Measurements from ENCODE around the gene RHOXF1. TPM values are rescaled to one million over a fixed set of nuclear protein-coding genes. Genes with fewer than 3 reads are reported as not detected.
"Not testable (repeated sequence)": the region's sequence is repeated elsewhere in the genome, so short reads cannot be mapped to it uniquely, and the experiment has no call there.

The RHOXF1 gene
- not detected for polyA plus RNA-seq (ENCODE audit: insufficient read length)

DNA sequence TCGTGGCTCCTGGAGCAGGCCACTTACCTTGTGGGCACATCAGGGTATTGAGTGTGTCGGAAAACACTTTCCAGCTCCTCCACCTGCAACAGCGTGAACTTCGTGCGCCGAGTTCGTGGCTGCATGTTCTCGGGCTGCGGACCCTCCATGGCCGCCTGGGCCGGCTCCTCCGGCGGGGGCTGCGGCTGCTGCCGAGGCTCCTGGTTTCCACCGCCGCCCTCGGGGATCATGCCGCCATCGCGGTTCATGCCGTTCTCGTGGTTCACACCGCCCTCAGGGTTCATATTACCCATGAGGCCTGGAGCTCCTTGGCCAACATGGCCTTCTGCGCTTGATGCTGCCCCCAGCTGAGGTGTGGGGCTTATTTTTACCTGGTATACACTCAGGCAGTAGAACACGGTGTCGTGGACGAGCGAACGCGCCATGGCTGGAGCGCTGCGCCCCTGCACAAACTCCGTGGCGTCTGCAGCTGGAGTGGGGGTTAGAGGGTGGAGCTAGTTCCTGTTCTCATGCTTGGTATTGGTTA, at the start of gene RHOXF1:
Gene RHOXF1 (minus strand): TSS at position 476 of the 526 bp plus-strand sequence. CDS start 51 bp downstream, at position 425.
- no peak for DNase-seq (ENCODE audit: low read depth)

GRCh38 chrX:120159086-120159485, 43.4 kb upstream of the RHOXF1 start:
- DNase-seq (ENCODE audit: low read depth), result not testable (repeated sequence)

- not testable (repeated sequence) for DNase-seq (ENCODE audit: low read depth)
Measured at GRCh38 chrX:120158313-120158712, 42.6 kb upstream of the RHOXF1 start, which contains the start of gene RHOXF2. TSS of gene RHOXF2 (plus strand) at chrX:120158613. CDS start at chrX:120158751, 138 bp downstream.

DNA sequence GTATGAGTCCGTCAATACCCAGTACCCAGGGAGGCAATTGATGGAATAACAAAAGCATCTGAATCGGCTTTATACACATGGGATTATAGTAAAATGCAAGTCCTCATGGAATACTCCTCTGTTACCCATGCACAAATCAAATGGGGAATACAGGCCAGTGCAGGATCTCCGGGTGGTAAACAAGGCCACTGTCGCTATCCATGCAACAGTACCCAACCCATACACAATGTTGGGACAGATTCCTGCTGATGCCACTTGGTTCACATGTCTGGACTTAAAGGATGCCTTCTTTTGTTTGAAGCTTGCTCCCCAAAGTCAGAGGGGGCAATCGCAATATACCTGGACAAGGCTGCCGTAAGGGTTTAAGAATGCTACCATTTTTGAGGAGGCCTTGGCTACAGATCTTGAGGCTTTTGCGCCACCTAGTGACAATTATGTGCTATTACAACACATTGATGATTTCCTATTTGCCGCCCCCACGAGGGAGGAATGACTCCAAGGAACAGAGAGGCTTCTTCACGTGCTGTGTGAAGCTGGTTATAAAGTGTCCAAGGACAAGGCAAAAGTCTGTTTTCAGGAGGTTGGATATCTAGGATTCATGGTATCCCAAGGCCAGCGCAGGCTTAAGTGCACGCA, 34.5 kb upstream of the RHOXF1 start:
- not testable (repeated sequence) for DNase-seq (ENCODE audit: low read depth)

DNA sequence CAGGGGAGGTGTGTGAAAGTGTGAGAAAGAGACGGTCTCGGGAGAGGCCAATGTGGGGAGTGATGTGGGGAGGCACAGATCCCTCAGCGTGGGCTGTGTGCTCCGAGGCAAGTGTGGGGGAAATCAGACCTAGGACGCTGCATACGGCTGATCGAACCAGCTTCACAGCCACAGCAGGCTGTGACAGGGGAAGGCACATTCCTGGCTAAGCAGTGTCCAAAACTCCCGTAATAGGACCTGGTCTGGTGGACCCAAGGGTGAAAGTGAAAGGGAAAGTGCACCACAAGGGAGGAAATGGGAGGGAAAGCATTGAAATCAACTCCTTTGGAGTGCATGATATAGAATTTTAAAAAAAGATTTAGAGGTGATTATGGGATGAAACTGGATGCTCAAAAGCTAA, 31.8 kb upstream of the RHOXF1 start:
- no peak for DNase-seq (ENCODE audit: low read depth)

DNA sequence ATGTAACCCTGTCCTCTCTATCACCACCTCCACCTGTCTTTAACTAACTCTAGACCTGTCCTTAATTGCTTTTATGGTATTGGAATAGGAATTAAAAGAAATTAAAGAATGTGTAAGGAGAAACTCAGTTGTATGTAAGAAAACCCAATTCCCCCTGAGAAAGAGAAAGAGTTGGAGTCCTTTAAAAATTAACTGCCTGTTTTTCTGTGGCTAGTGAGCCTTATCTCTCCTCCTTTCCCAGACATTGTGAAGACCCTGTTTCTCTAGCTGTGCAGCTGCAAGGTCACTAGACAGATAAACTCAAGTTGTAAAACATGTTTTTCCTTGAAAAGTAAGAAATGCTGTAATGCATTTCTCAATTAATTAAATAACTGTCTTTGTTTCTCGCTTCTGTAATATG, 30.6 kb upstream of the RHOXF1 start:
- not testable (repeated sequence) for DNase-seq (ENCODE audit: low read depth)

- DNase-seq (ENCODE audit: low read depth), result no peak
Measured at GRCh38 chrX:120145295-120145925, 29.7 kb upstream of the RHOXF1 start.

- DNase-seq (ENCODE audit: low read depth), result no peak
Measured at GRCh38 chrX:120144178-120144844, 28.6 kb upstream of the RHOXF1 start.

DNA sequence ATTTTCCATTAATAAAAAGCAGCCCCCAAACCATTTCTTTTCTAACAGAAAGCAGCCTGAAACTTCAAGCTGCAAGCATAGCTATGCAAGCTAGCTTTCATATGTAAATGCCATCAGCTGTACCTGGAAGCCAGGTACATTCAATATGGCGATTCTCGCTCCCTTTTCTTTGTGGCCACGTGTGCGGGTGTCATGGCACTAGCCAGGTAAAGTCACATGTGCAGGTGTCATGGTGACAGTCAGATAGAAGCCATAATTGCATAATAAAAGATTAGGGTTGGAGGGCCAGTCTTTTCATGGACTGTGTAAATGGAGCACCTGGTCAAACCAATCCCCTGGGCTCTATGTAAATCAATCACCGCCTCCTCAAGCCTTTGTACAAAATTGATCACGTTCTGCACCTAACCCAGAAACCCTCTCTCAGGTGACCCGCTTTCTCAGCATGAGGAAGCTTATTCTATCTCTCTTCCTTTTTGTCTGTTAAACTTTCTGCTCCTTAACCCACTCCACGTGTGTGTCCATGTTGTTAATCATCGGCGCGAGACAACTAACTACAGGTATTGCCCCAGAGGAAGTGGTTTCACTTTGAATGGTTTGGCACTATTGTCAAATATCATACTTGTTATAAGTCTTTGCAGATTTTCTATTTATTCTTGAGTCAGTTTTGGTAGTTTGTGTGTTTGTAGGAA, 24.7 kb upstream of the RHOXF1 start:
- no peak for DNase-seq (ENCODE audit: low read depth)

DNA sequence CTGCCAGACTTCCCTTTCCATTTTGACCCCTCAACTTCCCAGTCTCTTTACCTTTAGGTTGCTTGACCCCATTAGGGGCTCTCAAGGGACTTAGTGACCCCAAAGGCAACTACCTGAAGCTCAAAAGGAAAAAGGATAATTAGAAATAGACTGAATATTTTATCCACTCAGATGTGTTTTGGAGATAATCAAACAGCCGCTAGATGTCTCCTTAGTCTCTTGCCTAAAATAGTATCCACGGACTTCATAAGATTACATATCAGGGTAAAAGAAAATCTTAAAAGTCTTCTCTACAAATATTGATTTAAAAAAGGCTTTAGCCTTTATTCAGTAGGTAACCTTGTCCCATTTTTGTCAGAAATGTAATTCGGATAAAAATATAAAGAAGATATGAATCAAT, 21.7 kb upstream of the RHOXF1 start:
- no peak for DNase-seq (ENCODE audit: low read depth)

DNA sequence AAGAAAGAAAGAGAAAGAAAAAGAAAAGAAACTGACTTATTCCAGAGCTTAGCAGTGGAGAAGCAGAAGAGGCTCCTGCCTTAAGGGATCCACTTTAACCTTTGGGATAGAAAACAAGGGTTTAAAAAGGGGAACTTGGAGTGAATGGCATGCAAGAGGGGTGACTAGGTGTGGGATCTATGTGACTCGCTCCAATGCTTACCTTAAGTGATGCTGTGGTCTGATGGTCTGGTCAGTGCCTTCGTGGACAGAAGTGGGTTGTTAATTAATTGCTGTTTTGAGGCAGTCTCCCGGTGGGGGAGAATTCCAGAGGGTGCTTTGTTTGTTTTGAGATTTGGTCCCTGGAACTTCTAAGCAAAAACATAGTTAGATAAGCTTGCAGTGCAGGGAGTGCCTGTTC, 21.1 kb upstream of the RHOXF1 start:
- DNase-seq (ENCODE audit: low read depth), result no peak

DNA sequence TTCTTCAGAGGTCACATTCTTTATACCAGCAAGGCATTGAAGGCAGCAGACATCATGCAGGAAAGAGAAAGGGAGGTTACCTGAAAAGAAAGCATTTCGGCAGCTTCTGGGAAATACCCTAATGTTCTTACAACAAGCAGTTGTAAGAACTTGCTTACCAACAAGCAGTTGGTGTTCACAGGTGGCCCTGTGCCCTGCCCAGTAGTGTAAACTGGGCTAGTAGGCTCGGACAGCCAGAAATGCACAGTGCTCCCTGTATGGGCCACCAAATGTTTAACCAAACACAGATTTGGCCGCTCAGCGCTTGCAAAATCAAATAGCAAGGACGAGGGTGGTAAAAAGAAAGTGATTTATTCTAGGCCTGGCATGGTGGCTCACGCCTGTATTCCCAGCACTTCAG, 20.4 kb upstream of the RHOXF1 start:
- no peak for DNase-seq (ENCODE audit: low read depth)

GRCh38 chrX:120128306-120128846, 12.7 kb upstream of the RHOXF1 start:
- not testable (repeated sequence) for DNase-seq (ENCODE audit: low read depth)

- no peak for DNase-seq (ENCODE audit: low read depth)
Measured at GRCh38 chrX:120125444-120125843, 9.7 kb upstream of the RHOXF1 start.

- no peak for DNase-seq (ENCODE audit: low read depth)
Measured at GRCh38 chrX:120120223-120120622, 4.5 kb upstream of the RHOXF1 start.

GRCh38 chrX:120111611-120112010, 4.1 kb downstream of the RHOXF1 start:
- DNase-seq (ENCODE audit: low read depth), result no peak

- no peak for DNase-seq (ENCODE audit: low read depth)
Measured at GRCh38 chrX:120109378-120109777, 6.3 kb downstream of the RHOXF1 start.

GRCh38 chrX:120104707-120105106, 11.0 kb downstream of the RHOXF1 start:
- not testable (repeated sequence) for DNase-seq (ENCODE audit: low read depth)

DNA sequence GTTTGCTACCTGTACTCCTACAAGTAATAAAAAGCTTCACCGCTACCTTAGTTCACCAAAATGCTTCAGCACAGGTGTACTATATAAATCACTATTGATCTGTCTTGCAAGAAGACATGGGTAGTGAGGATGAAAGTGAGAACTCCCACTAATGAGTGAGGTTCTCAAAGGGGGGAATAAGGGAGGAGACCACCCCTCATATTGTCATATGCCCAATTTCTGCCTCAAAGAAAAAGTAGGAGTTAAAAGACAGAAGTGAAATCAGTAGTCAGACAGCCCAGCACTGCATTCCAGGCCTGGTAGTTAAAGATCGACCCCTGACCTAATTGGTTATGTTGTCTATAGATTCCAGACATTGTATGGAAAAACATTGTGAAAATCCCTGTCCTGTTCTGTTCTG, 14.7 kb downstream of the RHOXF1 start:
- DNase-seq (ENCODE audit: low read depth), result not testable (repeated sequence)

DNA sequence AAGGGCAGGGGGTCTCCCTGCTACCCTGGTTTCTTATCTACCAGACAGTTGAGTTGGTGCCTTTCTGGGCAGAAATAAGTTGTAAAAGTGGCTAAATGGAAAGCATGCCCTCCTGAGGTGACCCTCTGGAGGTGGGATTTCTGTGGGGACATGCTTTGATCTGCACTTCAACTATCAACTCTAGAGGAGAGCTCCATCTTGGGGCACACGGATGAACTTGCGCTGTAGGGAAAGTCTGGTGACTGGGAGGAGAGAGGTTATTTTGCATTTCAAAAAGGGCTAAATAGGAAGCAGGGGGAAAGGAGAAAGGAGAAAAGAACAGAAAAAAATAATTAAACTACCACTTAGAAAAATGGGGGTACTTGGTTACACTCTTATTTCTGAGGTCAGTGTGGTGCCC, 25.5 kb downstream of the RHOXF1 start:
- DNase-seq (ENCODE audit: low read depth), result no peak

DNA sequence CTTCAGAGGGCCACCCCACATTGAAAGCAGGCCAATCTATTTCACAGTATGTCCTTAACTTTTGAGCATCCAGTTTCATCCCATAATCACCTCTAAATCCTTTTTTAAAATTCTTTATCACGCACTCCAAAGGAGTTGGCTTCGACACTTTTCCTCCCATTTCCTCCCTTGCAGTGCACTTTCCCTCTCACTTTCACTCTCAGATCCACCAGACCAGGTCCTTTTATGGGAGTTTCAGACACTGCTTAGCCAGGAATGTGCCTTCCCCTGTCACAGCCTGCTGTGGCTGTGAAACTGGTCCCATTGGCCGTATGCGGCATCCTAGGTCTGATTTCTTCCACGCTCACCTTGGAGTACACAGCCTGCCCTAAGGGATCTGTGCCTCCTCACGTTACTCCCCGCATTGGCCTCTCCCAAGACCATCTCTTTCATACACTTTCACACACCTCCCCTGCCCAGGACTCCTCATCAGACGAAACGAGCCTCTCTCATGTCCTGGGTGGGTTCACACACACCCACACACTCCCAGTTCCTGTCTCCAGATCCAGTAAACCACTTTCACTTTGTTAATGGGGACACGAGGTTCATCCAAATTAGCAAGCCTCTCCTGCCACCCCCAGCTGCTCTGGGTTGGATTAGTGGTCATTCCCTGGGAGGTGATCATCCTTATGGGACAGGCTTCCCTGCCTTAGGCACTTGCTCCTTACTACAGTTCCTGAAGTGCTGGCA, 28.3 kb downstream of the RHOXF1 start:
- DNase-seq (ENCODE audit: low read depth), result no peak

All from forelimb muscle (tissue), 1 donor.